GM21723 (cell line): Measurements from ENCODE around the gene ZNF554.
"Not testable (repeated sequence)": the region's sequence is repeated elsewhere in the genome, so short reads cannot be mapped to it uniquely, and the experiment has no call there.

Experiments used
- ATAC-seq: cut with Tn5 transposase; IDR thresholded peaks from one replicate; pipeline ENCODE4 v1.9.1; 2021; ENCODE audit warnings: mild to moderate bottlenecking, moderate library complexity; ENCODE audit not compliant: unreplicated experiment

The ZNF554 gene

GRCh38 chr19:2790557-2791271 lies 29.0 kb upstream of the ZNF554 start:
- ATAC-seq: no peak

DNA sequence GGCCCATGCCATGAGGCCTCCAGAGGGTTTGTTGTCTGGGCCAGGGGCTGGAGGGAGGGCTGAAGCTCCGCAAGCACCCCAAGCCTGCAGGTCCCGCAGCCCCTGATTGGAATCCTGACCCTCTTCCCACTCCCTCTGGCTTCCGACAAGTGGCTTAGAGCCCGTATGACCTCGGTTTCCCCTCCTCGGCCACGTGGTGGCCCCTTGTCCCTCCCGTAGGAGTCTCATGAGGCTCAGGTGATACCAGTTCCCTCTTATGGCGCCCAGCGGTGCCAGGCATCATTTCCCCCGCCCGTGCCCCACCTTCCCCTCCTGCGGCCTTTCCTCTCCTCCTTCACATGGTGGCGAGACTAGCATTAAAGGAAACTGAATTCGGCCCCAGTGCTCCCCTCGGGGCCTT lies 28.2 kb upstream of the ZNF554 start:
- no peak for ATAC-seq

GRCh38 chr19:2791876-2792275 lies 27.8 kb upstream of the ZNF554 start:
- ATAC-seq: no peak

GRCh38 chr19:2792666-2793065 lies 27.0 kb upstream of the ZNF554 start:
- ATAC-seq: not testable (repeated sequence)

DNA sequence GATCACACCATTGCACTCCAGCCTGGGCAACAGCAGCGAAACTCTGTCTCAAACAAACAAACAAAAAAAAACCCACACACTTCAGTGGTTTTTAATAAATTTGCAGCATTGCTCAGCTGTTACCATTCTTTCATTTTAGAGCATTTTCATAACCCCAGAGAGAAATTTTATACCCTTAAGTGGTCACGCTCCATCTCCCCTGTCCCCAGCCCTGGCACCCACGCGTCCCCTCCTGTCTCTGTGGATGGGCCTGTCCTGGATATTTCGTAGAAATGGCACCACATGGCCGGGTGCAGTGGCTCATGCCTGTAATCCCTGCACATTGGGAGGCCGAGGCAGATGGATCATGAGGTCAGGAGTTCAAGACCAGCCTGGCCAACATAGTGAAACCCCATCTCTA lies 26.5 kb upstream of the ZNF554 start:
- ATAC-seq: no peak

- ATAC-seq: no peak
Measured at GRCh38 chr19:2793577-2793976, 26.1 kb upstream of the ZNF554 start.

GRCh38 chr19:2795827-2796658 lies 23.6 kb upstream of the ZNF554 start:
- no peak for ATAC-seq

- no peak for ATAC-seq
Measured at GRCh38 chr19:2796659-2797266, 22.9 kb upstream of the ZNF554 start.

- ATAC-seq: no peak
Measured at GRCh38 chr19:2797280-2797679, 22.4 kb upstream of the ZNF554 start.

- no peak for ATAC-seq
Measured at GRCh38 chr19:2798158-2798685, 21.4 kb upstream of the ZNF554 start.

DNA sequence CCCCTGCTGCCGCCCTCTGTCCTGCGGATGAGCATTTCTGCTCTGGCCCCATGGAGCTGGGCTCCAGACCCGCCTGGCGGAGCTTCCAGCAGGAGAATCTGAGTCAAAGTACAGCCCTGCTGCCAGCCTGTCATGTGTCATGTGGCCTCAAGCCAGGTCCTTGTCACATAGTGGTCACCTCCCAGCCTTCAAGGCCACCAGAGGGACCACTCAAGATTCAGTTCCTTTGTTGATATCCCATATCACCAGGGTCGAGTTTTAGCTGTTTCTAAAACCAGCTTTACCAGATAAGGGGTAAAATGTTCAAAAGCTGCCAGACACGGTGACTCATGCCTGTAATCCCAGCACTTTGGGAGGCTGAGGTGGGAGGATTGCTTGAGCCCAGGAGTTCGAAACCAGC lies 20.9 kb upstream of the ZNF554 start:
- no peak for ATAC-seq

GRCh38 chr19:2799273-2800020 lies 20.2 kb upstream of the ZNF554 start:
- ATAC-seq: no peak

DNA sequence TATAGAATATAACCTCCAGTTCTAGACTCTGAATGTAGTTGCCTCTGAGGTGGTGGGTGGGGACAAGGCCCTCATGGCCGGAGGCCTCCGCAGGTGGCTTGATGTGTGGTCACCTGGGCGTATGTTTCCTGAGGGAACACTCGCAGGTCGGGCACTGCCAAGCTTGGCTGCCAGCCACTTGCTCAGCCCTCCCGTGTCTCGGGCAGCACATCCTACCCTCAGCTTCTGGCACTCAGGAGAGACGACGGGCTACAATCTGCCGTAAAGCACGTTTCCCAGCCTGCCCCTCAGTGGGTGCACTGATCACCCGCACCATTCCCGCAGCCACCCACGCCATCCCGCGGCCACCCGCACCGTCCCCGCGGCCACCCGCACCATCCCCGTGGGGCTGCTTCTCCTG lies 19.2 kb upstream of the ZNF554 start:
- ATAC-seq: no peak

- no peak for ATAC-seq
Measured at GRCh38 chr19:2802826-2803225, 16.8 kb upstream of the ZNF554 start.

DNA sequence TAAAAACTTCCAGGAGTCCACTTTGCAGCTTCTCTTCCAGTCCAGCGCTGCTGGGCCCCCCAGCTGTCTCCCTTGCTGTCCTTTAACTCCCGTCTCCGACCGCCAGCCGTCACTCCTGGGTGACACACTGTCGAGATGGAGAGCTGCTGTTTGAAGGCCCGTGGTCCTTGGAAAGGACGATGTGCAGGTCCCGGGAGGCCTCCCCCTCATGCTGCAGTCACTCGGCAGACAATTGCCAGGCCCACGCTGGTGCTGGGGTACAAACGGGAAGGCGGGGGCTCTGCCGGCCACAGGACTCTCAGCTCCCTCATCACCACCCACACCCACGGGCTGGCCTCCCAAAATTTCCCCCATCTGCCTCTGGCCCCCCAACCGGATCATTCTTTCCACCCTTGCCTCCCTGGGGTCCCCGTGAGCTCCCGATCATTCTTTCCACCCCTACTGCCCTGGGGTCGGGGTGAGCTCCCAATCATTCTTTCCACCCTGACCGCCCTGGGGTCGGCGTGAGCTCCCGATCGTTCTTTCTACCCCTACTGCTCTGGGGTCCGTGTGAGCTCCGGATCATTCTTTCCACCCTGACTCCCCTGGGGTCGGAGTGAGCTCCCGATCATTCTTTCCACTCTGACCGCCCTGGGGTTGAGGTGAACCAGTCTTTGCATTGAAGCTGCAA lies 16.0 kb upstream of the ZNF554 start:
- no peak for ATAC-seq

- no peak for ATAC-seq
Measured at GRCh38 chr19:2804156-2805004, 15.3 kb upstream of the ZNF554 start.

DNA sequence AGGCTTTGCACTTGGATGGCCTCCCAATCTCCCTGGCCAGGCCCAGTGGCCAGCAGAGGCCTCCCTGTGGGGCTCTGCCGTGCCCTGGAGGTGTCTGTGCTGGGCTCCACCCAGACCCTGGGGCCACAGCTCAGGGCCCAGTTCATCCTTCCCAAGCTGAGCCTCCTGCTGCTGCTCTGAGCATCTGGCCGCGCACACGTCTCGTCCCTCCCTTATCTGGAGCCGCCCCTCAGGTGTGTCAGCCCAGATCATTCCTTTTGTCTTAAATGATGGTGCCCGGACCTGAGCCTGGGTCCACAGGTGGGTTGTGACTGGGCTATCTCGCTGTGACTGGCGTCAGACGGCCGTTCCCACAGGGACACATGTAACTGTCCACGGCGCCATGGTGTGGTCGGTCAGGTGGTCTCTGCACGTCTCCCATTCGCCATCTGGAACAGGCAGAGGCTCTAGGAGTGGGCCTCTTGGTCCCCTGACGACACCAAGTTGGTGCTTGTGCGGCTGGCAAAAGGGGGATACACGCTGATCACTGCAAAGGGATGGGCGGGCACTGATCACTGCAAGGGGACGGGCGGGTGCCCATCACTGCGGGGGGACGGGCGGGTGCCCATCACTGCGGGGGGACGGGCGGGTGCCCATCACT lies 14.3 kb upstream of the ZNF554 start:
- no peak for ATAC-seq

GRCh38 chr19:2805991-2806649 lies 13.5 kb upstream of the ZNF554 start:
- ATAC-seq: no peak
